CMK (cell line): ENCODE measurements around the gene TASP1.

Source experiments
- DNase-seq: peaks from one replicate; pipeline ENCODE4 v3.0.0-alpha.2; 2010; ENCODE audit warnings: low read depth

Gene TASP1

DNA sequence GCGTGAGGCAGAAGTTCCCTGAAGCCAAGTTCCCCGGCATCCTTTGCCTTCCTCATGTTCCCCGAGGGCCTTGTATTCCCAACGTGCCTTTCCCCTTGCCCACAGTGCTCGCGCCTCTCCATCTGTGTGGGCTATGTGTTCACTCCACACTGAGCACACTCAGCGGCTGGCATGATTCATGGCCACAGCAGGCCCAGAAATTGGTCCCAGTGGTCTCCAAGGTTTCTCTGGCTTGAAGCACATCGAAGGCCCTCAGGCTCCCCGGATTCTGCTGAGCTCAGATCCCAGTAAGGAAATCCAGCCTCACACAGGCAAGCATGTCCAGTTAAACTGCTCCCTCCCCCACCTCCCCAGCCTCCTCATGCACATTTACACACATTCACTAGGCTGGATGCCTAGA is 294.1 kb downstream of the TASP1 start:
- DNase-seq: no peak

DNA sequence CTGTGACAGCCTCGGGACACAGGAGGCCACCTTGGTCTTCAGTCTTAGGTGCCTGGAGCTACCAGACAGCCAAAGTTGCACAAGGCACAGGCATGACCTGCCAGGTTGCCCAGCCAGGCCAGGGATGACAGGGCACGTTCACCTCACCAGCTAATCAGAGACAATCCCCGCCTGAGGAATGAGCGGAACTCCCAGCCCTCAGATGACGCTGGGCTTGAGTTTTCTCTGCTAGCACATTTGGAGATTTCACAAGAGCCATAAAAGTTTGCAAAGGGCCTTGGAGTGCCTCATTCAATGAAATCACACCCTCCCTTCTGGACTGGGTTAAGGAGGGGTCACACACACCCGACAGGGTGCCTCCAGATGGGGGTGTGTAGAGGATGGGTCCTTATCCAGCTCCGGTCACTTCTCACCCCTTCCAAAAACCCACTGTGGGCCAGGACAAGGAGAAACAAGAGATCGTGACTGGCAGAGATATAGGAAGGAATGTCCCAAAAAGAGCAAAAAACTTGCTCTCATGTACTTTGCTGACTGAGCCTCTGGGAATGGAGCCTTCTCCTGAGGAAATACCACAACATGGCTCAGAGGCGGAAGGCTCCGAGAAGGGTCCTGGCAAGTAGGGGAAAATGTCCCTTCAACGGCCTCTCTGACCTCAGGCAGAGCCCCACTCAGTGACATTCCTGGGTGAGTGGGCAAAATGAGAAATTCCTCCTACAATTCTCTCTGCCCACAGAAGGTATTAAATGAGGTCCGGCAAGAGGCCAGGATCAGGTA is 296.1 kb downstream of the TASP1 start:
- no peak for DNase-seq

DNA sequence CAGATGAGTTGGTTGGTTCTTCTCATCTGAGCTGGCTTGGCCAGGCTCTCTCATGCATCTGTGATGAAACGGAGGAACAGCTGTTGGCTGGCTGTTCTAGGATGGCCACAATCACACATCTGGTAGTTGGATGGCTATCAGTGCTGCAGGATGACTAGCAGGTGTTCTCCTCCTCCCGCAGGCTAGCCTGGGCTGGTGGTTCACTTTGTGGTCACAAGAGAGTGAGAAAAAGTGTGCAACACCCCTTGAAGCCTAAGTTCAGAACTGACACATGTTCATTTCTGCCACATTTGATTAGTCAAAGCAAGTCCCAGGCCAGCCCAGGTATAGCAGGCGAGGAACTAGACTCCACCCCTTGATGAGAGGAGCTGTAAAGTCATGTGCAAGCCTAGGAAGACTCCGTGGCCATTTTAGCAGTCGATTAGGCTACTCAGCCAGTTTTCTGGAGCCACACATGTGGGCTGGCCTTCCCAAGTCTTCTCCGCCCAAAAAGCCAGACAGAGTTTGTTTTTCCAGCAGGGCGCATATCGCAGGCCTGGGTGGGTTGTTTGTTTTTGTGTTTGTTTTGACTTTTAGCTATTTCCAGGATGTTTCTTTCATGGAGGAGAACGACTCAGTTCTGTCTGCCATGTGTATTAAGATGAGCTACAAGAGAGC is 296.9 kb downstream of the TASP1 start:
- no peak for DNase-seq

DNA sequence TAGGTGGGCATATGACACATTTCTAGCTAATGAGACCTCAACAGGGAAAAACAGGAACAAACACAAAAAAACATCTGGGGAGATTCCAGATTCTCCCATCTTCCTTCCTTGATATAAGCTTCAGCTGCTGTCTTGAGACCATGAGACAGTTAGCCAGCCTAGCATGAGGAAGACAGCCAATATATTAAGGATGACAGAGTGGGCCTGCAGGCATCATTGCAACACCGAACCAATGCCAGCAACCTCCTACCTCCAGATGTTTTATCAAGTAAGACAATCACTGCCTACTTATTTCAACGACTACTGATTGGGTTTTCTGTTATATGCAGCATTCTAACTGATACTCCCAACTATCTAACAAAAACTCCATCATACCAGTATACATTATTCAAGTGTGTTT is 298.6 kb downstream of the TASP1 start:
- no peak for DNase-seq
